Placental epithelial cell (primary cell): ENCODE data around the gene MDM4. TPM values are rescaled to one million over a fixed set of nuclear protein-coding genes. Genes with fewer than 3 reads are reported as not detected.

Experiments used
- small RNA-seq: library from RNA; depleted of rRNA; stranded (forward); fragments of <200 nt; gene quantifications from one replicate; pipeline ENCODE3, GENCODE V24; 2012
- total RNA-seq: library from RNA; depleted of rRNA; stranded (reverse); fragments of >200 nt; gene quantifications from 2 replicates; pipeline ENCODE4 v1.2.3, GENCODE V29; 2012

Gene MDM4
- 25.9 and 36.1 TPM in 2 replicates for total RNA-seq

GRCh38 chr1:204516180-204516879 lies at the start of gene MDM4:
Gene MDM4, plus strand, starts transcription at chr1:204516406. Its CDS starts 9,113 bp downstream, at chr1:204525519.

GRCh38 chr1:204494281-204495077 lies 21.7 kb upstream of the MDM4 start, which contains the start of gene PIK3C2B:
Gene PIK3C2B, minus strand, starts transcription at chr1:204494805. Its CDS starts 25,003 bp downstream, at chr1:204469802.

Small RNAs within 50 kb of the gene (small RNA-seq; reads per million reads assigned to genes)
- gene RNA5SP74, result 3.5 reads per million, percentile 88 among the genes with 10 or more reads in this experiment

Other genes starting within 250 kb of the MDM4 start
- gene PLEKHA6, start 156.5 kb upstream of the MDM4 start, total RNA-seq, result 22.9 and 24.7 TPM in 2 replicates
- 56.5 and 68.0 TPM in 2 replicates for gene PPP1R15B, start 104.6 kb upstream of the MDM4 start, total RNA-seq
- gene PIK3C2B, start 21.6 kb upstream of the MDM4 start, total RNA-seq, result 43.7 and 64.8 TPM in 2 replicates
- 0.22 and 10.2 TPM in 2 replicates for gene LRRN2, start 169.3 kb downstream of the MDM4 start, total RNA-seq